SJSA1 (cell line): ENCODE measurements around the gene IDS. TPM values are rescaled to one million over a fixed set of nuclear protein-coding genes. Genes with fewer than 3 reads are reported as not detected.
"Not testable (repeated sequence)": the region's sequence is repeated elsewhere in the genome, so short reads cannot be mapped to it uniquely, and the experiment has no call there.

ENCODE experiments used
- DNase-seq, 2 experiments: peaks; one replicate each; pipeline ENCODE4 v3.0.0-alpha.2; 2015 to 2020; ENCODE audit warnings: low spot score in 2 of 2, low read depth in 1 of 2
- H3K27ac ChIP-seq: fragments of 250-450 bp; sonication (Bioruptor Pico); 2 replicates; pipeline ENCODE4 v1.5.1; 2020; ENCODE audit warnings: mild to moderate bottlenecking, moderate library complexity
- H3K27me3 ChIP-seq: fragments of 250-450 bp; sonication (Bioruptor Pico); replicated peaks from 2 replicates; pipeline ENCODE4 v1.5.1; 2020; ENCODE audit warnings: mild to moderate bottlenecking, moderate library complexity
- H3K36me3 ChIP-seq: fragments of 250-450 bp; sonication (Bioruptor Pico); 2 replicates; pipeline ENCODE4 v1.5.1; 2020; ENCODE audit warnings: mild to moderate bottlenecking
- H3K4me1 ChIP-seq: fragments of 250-450 bp; sonication (Bioruptor Pico); replicated peaks from 2 replicates; pipeline ENCODE4 v1.6.1; 2021; ENCODE audit warnings: mild to moderate bottlenecking
- H3K4me3 ChIP-seq: fragments of 250-450 bp; sonication (Bioruptor Pico); 2 replicates; pipeline ENCODE4 v1.5.1; 2020; ENCODE audit warnings: mild to moderate bottlenecking
- H3K9me3 ChIP-seq: fragments of 250-450 bp; sonication (Bioruptor Pico); replicated peaks from 2 replicates; pipeline ENCODE4 v1.5.1; 2020; ENCODE audit warnings: mild to moderate bottlenecking
- total RNA-seq: library from RNA; depleted of rRNA; stranded (reverse); fragments of >200 nt; shearing (Covaris generic); gene quantifications from 2 replicates; pipeline ENCODE4 v1.2.3, GENCODE V29; 2014

Gene IDS
- total RNA-seq, 1 experiment from 2014 or later, result 18.9 TPM

DNA sequence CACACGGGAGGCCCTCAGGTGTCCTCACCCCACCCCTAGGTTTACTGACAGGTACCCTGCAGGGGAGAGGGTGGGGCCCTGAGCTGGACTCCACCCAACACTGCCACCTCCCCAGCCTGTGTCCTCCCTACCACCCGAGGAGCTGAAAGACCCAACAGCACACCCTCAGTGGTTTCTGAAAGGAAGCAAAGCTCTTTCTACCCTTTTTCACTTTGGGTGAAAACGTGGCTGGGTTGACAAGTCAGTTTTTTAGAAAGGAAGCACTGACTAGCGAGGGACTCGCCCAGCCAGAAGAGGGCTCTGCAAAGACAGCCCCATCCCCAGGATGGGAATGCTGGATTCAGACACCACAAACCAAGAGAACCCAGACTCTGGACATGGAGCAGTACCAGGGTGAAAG lies 2.2 kb downstream of the IDS start:
- Histone ChIP-seq H3K4me1 (peaks cover 12% of the 10 kb centered on the region), H3K36me3 (peaks cover 19% of the 10 kb centered on the region)
- not testable (repeated sequence) for DNase-seq, H3K27me3 ChIP-seq, H3K27ac ChIP-seq, H3K9me3 ChIP-seq, H3K4me3 ChIP-seq

DNA sequence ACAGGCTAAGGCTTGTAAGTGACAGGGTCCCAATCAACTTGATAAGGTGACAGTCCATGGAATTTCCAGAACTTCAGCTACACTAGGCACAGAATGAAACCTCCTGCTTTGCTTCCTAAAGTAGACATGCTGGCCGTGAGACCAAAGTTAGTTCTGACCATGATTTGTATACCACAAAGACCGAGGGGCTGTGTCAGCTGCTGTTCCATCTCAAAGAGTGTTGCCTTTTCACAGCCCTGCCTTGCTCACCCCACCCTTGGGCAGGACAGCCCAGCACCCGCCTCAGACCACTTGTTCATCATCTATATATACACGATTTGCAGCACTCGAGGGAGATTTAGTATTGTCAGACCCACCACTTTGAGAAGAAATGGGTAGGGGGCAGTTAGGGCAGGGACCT lies 5.3 kb downstream of the IDS start:
- Histone ChIP-seq H3K4me3 (no peak overlapping the region), H3K4me1 (peaks cover 27% of the 10 kb centered on the region), H3K27me3 (no peaks in the 10 kb centered on the region), H3K9me3 (no peaks in the 10 kb centered on the region), H3K27ac (no peak overlapping the region), H3K36me3 (peaks cover 39% of the 10 kb centered on the region)
- no peak for DNase-seq

- no peak for DNase-seq
- Histone ChIP-seq H3K9me3 (no peaks in the 10 kb centered on the region), H3K4me1 (peaks cover 30% of the 10 kb centered on the region), H3K27ac (no peak overlapping the region), H3K27me3 (no peaks in the 10 kb centered on the region), H3K36me3 (peaks cover 47% of the 10 kb centered on the region), H3K4me3 (no peak overlapping the region)
These were observed 6.3 kb downstream of the IDS start for GRCh38 chrX:149498767-149499166.

DNA sequence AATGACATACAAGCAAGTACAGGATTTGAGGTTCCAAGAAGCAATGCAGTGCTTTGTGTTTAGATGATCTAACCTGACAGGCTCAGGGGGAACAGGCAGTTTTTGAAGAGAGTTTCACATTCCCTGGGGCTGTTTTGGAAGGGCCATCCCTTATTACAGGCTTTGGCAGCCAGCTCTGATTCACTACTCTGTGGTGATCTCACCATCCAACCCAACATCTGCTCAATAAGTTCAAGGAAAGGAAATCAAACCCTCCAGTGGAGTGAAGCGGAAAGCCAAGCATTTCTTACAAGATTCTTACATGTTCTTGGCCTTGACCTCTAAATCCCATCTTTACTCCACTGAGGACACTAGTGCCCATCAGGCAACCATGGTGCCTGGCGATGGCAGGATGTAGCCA lies 7.5 kb downstream of the IDS start:
- H3K9me3 ChIP-seq, result no peaks in the 10 kb centered on the region
- H3K27ac ChIP-seq, result no peak overlapping the region
- peaks cover 31% of the 10 kb centered on the region for H3K4me1 ChIP-seq
- no peak for DNase-seq
- H3K27me3 ChIP-seq, result no peaks in the 10 kb centered on the region
- H3K4me3 ChIP-seq, result no peak overlapping the region
- H3K36me3 ChIP-seq, result peaks cover 53% of the 10 kb centered on the region

GRCh38 chrX:149497054-149497453 lies 8.1 kb downstream of the IDS start:
- DNase-seq, result no peak
- peaks cover 50% of the 10 kb centered on the region for H3K36me3 ChIP-seq
- no peaks in the 10 kb centered on the region for H3K9me3 ChIP-seq
- H3K4me1 ChIP-seq, result peaks cover 31% of the 10 kb centered on the region
- no peak overlapping the region for H3K27ac ChIP-seq
- H3K4me3 ChIP-seq, result no peak overlapping the region
- no peaks in the 10 kb centered on the region for H3K27me3 ChIP-seq

DNA sequence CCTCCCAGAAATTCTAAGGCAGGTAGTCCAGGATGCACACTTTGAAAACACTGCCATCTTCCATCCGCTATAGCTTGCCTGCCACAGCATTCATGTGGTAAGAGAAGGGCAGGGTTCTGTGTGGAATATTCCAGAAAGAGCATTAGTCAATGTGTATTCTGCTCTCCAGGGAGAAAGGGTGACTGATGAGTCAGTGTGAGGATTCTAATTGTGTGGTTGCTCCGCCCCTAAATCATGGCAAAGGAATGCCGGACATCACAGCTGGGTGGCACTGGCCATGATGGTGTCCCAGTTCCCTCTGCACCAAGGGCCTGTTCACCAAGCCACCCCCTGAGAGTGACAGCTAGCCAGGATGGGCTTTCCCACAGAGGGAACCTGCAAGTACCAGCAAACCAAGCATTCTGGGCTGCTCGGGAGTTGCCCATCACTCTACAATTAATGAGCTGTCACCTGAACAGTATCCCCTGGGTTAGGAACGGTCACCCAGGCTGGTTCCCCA lies 9.5 kb downstream of the IDS start:
- peaks cover 31% of the 10 kb centered on the region for H3K4me1 ChIP-seq
- no peak overlapping the region for H3K4me3 ChIP-seq
- H3K27me3 ChIP-seq, result no peaks in the 10 kb centered on the region
- DNase-seq, result peak; percentile 77 to 82
- H3K27ac ChIP-seq, result peak overlapping the region; percentile 48
- H3K36me3 ChIP-seq, result peaks cover 43% of the 10 kb centered on the region
- no peaks in the 10 kb centered on the region for H3K9me3 ChIP-seq

DNA sequence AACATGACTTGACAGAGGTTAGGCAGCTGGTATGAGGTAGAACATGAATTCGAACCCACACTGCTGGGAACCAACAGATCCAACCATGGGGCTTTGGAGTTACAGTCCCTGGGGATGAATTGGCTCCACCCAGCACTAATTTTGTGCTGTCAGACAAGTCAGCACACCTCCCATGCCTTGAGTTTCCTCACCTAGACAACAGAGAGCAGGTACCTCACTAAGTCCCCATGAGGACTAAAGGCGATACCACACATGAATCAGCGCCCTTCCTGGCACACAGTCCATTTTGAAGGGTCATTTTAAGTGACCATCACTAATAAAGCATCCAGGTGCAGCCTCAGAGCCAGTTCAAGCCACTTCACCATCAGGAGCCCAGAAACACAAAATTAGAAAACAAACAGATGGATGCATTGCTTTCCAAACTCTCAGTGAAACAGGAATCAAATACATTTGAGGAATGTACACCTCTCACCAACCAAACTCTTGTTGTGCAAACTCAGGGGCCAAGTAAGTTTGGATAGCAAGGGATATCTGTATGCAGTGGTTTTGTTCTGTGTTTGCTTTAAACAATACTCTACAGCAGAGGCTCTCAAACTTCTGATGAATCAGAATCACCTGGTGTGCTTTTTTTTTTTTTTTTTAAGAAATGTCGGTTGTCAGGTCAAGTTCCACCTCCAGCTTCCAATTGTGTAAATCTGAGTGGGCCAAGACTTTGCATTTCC lies 10.1 kb downstream of the IDS start:
- H3K4me3 ChIP-seq, result no peak overlapping the region
- peaks cover 39% of the 10 kb centered on the region for H3K36me3 ChIP-seq
- peaks cover 31% of the 10 kb centered on the region for H3K4me1 ChIP-seq
- peak overlapping the region; percentile 48 for H3K27ac ChIP-seq
- no peaks in the 10 kb centered on the region for H3K9me3 ChIP-seq
- no peaks in the 10 kb centered on the region for H3K27me3 ChIP-seq
- DNase-seq, result no peak

- Histone ChIP-seq H3K4me3 (no peak overlapping the region), H3K36me3 (peaks cover 39% of the 10 kb centered on the region), H3K27ac (no peak overlapping the region), H3K9me3 (no peaks in the 10 kb centered on the region), H3K27me3 (no peaks in the 10 kb centered on the region), H3K4me1 (peaks cover 31% of the 10 kb centered on the region)
- DNase-seq, result no peak
These were observed 11.2 kb downstream of the IDS start for GRCh38 chrX:149493567-149494562.

DNA sequence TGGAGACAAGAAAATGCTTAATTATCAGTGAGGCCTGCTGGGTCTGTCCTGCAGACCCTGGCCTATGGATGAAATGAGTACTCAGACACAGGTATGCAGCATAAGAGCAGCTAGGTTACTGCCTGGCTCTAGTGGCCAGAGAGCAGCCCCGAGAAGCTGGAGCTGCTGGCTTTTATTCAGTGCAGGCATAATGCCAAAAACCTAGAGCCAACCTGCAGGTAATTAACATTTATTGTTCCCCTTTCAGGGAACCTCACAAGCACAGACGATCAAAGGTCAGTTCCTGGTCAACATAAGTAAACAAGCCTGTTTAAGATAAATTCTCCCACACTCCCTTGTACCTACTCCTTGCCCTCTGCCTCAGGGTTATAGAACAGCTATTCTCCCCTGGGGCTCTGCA lies 13.3 kb downstream of the IDS start:
- Histone ChIP-seq H3K4me3 (no peak overlapping the region), H3K27ac (no peak overlapping the region), H3K36me3 (peaks cover 32% of the 10 kb centered on the region), H3K27me3 (no peaks in the 10 kb centered on the region), H3K9me3 (no peaks in the 10 kb centered on the region), H3K4me1 (peaks cover 27% of the 10 kb centered on the region)
- no peak for DNase-seq

- H3K27ac ChIP-seq, result no peak overlapping the region
- no peak for DNase-seq
- H3K27me3 ChIP-seq, result no peaks in the 10 kb centered on the region
- no peaks in the 10 kb centered on the region for H3K9me3 ChIP-seq
- peaks cover 14% of the 10 kb centered on the region for H3K4me1 ChIP-seq
- peaks cover 21% of the 10 kb centered on the region for H3K36me3 ChIP-seq
- no peak overlapping the region for H3K4me3 ChIP-seq
These were observed 15.0 kb downstream of the IDS start for GRCh38 chrX:149490100-149490499.

GRCh38 chrX:149488411-149489052 lies 16.6 kb downstream of the IDS start:
- H3K36me3 ChIP-seq, result peaks cover 11% of the 10 kb centered on the region; the same call in 1 of the 2 replicates
- not testable (repeated sequence) for H3K4me1 ChIP-seq, H3K4me3 ChIP-seq, H3K27ac ChIP-seq, H3K9me3 ChIP-seq, DNase-seq, H3K27me3 ChIP-seq

- H3K27me3 ChIP-seq, DNase-seq, H3K9me3 ChIP-seq, H3K4me1 ChIP-seq, H3K27ac ChIP-seq, H3K36me3 ChIP-seq, H3K4me3 ChIP-seq: not testable (repeated sequence)
These were observed 17.1 kb downstream of the IDS start for GRCh38 chrX:149488008-149488407.

DNA sequence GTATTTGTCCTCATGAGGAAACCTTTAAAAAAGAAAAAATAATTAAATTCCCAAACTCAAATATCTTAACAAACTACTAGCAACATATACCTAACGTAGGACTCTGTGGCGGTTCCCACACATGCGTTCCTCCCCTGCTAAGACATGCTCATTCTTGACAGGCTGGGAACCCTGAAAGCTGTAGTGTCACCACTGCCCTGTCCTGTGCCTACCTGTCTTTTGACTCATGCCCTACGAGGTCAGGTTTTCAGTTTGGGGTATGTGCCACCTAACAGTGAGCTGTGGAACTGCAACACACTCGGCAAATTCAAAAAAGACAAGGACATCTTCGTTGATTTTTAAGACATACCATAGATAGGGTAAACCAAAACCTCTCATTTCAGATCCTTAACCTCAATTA lies 17.8 kb downstream of the IDS start:
- Histone ChIP-seq H3K4me3 (no peak overlapping the region), H3K9me3 (no peaks in the 10 kb centered on the region), H3K4me1 (no peaks in the 10 kb centered on the region), H3K27ac (no peak overlapping the region), H3K36me3 (peaks cover 5% of the 10 kb centered on the region; the same call in 1 of the 2 replicates), H3K27me3 (no peaks in the 10 kb centered on the region)
- no peak for DNase-seq
